HG02642 (cell line): ENCODE results near the gene BSCL2.
"Not testable (repeated sequence)": the region's sequence is repeated elsewhere in the genome, so short reads cannot be mapped to it uniquely, and the experiment has no call there.

Experiments used
- ATAC-seq: cut with Tn5 transposase; IDR thresholded peaks from one replicate; pipeline ENCODE4 v1.9.1; 2021; ENCODE audit warnings: mild to moderate bottlenecking; ENCODE audit not compliant: unreplicated experiment, poor library complexity

Gene BSCL2

DNA sequence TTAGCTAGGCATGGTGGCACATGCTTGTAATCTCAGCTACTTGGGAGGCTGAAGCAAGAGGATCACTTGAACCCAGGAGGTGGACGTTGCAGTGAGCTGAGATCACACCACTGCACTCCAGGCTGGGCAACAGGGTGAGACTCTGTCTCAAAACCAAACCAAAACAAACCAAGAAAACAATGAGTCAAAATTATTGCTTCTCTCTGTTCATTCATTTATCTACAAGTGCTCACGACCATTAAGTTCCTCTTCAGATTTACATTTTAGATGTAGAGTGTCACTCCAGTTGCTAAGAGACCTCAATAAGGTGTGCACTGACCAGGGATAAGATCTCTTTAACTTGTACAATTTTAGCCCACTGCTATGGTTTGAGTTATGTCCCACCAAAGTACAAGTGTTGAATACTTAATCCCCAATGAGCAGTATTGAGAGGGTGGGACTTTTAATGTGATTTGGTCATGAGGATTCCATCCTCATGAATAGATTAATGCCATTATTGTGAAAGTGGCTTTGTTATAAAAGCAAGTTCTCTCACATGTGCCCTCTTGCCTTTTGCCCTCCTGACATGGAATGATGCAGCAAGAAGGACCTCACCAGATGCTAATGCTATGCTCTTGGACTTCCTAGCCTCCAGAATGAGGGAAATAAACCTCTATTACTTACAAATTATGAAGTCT is 12.2 kb upstream of the BSCL2 start:
- ATAC-seq, result no peak

DNA sequence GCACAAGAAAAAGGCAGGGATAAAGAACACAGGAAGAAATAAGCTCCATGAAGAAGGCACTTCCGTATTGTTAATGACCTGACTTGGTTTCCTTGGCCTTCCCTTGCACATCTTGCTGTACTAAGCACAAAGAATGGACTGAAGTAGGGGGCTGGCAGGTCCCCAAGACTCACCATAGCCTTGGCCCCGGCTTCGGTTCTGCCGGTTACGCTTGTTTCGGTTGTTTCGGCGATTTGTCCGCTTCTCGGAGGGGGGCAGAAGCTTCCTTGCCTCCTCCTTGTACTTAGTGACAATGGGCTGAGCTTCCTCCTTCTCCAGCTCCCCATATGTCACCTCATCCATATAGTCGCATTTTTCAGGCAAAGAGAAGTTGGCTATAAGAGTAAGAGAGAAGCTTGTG is 9.6 kb upstream of the BSCL2 start:
- ATAC-seq, result no peak

DNA sequence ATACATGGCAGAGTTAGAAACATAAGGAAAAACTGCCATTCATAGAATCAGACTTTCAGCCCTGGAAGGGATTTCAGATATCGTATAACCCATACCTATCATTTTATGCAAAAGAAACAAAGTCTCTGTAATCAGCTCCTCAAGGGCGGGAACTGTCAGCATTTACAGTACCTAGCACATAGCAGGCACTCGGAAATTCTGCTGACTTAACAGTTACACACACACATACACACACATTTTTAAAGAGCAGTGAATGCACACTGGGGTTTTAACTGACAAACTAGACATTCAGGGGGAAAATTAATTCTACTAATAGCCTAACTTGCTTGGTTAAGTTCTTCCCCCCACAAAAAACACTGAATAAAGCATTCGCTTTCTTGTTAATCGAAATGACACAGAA is 9.0 kb upstream of the BSCL2 start:
- ATAC-seq, result no peak

DNA sequence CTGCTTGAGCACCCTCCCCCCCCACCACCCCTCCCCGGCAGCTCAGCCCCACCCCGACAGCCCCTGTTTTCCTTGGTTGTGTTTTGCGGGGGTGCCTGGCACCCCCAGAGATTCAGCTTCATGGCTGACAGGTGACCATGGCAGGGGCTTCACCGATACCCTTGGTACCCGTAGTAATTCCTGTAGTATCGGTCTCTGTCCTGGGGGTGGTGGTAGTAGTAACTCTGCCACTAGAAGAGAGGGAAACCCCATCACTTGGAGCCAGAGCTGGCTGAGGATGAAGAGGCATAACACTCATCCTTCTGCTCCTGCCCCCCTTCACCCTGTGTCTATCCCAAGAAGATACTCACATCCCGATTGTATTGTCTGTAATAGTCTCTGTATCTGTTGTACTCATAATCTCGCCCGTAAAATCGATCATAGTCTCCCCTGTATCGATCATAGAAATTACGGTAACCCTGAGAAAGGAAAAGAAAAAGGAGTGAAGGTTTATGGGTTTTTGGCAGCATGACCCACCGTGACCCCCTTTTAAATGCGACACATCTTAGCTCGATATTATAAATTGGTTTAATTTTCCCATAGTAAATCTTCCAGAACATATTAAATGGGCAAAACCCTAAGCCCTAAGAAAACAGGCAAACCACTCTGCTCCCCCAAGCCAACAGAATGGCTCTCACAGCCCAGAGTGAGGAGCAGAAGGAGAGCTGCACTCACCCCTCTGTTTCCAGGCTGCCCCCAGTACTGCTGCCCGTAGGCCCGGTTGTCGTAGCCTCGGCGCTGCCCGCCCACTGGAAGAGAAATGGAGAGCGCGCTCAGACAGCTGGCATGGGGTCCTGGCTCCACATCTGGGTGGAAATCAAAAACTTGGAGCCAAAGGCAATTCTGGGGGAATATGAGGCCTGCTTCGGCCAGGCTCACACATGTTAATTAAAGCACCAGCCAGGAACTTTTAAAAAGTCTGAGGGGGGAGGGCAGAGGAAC is 8.2 kb upstream of the BSCL2 start:
- no peak for ATAC-seq

DNA sequence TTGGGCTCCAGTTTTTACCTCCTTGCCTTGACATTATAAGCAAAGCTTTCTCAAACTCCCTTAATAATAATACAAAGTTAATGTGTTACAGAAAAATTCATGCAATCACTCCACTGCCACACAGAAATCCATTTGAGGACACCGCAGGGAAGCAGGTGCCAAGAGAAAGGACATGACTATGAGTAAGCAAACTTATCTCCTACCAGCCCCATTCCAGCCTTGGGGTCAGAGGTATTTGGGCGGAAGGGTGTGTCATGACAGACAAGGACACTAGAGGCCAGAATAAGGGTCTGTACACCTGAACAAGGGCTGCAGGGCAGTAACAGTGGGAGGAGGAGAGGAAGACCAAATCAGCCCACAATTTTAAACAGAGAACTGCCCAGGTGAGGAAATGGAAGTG is 6.1 kb upstream of the BSCL2 start:
- ATAC-seq, result no peak

DNA sequence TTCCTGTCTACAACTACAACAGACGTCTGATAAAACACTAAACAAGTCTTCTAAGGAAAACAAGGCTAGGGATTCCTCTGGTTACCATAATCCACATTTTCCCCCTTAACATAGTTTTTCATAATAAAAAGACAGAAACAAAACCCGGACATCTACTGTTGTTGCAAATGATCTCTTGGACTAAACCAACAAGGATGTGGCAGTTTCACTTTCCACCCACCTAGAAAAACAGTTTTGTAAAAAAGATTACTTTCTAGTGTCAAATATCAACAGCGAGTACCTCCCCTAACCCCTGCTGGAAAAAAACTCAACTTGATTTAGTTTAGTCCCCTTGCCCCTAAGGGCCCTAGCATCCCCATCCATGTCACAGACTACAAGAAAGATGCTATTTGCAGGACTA is 5.6 kb upstream of the BSCL2 start:
- ATAC-seq, result no peak

DNA sequence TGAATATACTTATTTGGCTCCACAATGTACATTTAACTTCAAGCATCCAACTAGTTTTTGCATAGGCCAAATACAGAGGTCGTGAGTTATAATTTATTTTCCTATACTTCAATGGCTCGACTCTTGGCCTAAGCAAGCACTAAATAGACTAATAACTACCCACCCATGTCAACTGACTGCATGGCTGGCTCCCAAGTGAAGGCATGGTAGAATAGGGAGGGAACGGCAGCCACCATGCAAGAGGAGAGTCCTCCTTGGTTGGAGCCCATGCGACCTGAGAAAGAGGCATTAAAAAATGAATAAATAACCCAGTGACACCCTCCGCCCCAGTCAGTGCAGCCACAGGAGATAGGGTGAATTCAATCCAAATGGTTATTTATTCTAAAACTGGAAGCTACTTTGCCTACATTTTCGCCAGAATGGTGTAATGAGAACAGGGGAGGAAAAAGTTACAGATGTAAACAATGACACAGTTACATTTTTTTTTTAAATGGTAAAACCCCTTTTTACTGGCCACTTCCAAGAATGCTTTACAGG is 5.1 kb upstream of the BSCL2 start:
- ATAC-seq, result no peak

DNA sequence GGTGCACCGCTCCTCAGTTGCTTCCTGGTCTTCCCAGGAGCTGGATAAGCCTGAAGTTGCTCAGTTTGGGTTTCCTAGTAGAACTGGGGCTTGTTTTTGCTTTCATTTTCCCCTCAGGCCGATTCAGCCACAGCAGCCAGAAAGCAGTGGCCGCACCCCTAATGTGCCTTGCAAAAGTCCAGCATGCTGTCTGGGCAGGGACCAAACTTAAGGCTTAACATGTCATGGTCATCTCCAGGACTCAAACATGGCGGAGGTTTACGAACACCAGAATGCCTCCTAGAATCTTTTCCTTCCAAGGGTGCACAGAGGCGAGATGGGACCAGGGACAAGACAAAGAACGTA is 2.7 kb upstream of the BSCL2 start:
- peak; percentile 2 for ATAC-seq

DNA sequence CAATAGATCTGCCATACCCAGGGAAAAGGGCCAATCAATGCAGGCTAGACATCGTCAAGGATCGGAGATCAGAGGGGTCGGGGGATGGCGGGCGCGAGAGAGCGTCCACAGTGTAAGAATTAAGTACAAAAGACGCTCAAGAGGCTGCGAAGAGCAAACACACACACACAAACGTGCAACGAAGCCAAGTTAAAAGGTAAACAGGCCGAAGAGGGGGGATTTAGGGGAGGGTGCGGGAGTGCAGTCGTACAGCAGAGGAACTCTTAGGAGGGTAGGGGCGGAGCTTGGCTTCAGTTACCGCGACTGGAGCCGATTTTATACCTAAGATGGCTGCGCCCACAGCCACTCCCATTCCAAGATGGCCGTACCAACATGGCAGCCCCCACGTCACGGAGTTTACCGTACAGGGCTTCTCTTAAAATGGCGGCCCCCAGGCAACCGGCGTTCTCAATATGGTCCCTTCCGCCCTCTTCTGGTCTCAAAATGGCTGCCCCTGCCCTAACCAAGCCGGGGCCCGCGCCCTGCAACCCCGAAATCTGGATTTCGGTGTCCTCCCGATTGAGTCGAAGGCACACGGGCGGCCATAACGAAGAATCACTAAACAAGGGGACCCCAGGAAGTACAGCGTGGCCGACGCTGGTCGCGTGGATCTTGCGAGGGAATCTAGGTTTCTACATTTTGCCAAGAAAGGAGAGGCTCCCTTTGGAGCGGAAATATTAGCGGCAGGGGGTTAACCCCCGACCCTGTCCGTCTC is 2.2 kb upstream of the BSCL2 start:
- peak; percentile 75 for ATAC-seq

DNA sequence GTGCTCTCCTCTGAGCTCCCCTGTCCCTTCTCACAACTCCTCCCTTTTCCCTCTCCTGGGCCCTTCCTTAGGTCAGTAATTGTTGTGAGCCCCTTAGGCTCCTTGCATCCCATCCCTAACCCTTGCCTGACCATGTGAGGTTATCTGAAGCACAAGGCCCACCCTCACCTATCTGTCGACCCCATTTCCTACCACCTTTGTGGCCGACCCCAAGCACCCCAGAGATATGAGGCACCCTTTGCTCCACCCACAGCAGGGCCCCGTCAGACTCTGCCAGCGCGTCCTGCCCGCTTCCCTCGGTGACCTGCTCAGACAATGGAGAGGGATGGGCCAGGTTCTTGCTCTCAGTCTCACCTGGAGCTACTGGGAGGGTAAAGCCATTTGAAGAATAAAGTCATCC is 1.6 kb upstream of the BSCL2 start:
- ATAC-seq, result no peak

DNA sequence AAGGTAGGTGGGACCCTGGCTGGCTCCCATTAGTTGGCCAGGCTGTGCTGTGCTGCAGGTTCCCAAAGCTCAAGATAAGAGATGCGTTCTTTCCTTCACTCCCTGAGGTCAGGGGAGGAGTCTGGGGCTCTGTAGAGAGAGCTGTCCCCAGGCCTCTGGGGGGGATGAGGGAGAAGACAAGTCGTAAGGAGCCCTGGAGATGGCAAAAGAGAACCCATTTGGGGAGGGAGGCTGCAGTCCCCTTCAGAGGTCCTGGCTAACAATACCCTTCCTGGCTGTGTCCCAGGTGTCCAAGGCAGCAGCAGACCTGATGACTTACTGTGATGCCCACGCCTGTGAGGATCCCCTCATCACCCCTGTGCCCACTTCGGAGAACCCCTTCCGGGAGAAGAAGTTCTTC is 1.2 kb upstream of the BSCL2 start:
- no peak for ATAC-seq

DNA sequence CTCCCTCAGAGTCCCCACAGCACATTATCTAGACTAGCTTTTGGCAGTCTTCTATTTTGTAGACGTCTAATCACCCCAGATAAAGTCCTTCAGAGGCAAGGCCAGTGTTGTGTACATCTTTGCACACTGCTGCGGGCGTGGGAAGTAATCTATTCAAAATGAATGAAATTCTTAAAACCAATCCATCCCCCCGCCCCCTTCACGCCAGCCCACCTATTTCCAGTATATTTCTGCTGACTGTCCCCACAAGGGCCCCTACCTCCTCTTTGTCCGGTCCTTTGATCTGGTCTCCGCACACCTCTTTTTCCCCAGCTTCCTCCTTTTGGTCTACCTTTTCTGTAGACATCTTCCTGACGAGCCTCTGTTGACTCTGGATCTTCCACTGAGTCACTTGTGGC is 375 bp downstream of the BSCL2 start:
- ATAC-seq, result no peak

DNA sequence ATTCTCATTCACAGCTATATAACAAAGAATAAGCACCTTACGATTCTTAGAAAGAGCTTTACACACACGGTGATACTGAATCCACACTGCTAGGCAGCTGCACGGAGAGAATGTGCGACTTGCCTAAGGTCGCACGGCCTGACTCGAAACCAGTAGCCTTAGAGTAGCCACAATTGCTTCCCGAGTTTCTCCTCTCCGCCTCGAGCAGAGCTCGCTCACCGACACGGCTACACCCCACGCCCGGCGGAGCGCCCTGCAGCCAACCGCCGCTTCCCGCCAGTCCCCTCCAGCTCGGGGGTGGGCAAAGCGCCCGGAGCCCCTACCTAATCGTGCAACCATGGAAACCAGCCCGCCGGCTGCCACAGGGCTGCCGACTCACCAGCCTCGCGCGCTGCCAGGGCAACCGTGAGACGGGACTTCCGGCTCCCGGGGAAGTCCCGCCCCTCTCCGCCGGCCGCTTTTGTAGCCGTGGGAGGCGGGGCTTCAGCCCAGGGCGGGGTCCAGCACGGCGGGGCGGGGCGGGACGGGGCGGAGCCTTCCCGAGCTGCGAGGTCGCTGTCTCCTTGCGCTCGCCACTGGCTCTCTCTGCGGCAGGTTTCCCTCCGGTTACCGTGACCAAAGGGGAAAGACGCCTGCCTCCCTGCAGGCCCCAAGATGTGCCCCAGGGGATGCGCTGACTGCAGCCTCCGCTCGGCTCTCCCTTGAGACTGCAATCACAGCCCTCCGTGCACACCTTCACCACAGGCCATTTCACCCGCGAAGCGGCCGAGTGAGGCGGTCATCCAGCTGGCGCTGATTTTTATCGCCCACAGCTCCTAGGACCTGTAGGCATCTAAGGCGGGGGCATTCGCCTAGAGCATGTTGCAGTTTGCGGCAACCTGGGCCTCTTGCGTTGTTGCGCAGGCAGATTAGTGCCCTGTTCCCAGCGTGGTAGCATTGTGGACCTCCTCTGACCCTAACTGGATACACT is 1.1 kb downstream of the BSCL2 start:
- peak; percentile 63 for ATAC-seq

DNA sequence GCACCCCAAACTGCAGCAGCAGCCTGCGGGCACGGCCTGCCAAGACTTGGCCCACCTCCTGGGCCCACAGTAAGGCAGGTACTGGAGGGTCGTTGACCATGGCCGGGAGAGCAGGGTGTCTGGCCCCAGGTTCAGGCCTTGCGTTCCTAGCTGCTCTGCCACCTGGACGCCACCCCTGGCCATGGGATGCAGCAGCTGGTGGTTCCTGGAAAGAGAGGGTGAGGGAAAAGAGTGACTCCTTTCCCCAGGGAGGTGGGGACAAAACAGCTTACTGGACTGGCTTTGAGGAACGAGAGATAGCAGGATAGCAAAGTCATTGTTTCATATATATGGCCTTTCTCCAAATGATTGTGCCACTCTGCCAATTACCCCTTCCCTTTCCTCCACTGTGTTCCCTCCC is 1.8 kb downstream of the BSCL2 start:
- no peak for ATAC-seq

DNA sequence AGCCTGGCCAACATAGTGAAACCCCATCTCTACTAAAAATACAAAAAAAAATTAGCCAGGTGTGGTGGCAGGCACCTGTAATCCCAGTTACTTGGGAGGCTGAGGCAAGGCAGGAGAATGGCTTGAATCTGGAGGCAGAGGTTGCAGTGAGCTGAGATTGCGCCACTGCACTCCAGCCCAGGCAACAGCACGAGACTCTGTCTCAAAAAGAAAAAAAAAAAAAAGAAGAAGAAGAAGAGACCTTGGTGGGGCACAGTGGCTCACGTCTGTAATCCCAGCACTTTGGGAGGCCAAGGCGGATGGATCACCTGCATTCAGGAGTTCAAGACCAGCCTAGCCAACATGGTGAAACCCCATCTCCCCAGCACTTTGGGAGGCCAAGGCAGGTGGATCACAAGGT is 3.3 kb downstream of the BSCL2 start:
- not testable (repeated sequence) for ATAC-seq

DNA sequence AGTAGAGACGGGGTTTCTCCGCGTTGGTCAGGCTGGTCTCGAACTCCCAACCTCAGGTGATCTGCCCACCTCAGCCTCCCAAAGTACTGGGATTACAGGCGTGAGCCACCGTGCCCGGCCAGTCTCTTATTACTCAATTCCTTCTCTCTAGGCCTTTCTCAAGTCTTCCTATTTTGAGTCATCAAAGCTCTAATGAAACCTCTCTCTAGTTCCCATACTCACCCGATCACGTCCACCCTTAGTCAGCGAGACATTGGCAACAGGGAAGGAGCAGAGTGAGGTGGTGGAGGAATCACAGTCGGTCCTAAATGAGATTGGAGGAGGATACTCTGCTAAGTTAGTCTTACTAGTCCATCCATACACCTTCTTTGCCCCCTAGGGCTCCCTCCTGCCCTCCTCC is 5.0 kb downstream of the BSCL2 start:
- ATAC-seq, result no peak

DNA sequence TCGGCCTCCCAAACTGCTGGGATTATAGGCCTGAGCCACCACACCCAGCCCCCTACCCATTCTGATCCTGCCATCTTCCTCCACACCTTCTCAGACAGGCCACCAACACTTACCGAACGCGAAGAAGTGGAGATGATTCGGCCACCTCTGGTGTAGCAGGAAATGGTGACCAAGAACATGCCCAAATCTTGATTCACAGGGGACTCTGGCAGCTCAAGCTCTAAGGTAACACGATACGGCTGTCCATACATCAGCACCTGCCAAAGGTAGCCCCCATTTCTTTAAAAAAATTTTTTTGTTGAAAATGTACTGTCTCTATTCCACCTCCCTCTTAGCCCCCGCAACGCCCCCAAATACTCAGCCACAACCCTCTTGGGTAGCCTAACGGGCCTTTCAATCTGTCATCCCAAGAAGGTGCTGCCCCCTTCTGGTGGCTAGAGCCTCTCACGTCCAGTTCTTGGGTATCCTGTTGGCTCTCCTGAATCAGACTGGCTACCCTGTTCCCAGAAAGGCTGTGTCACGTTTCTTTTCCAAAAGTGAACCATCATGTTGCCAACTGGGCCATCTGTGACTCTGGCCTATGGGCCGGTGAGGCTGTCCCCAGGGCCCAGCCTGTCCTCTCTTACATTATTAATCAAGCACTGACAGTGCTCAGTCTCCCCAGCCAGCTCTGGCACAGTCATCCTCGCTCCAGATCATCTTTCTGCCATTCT is 12.6 kb downstream of the BSCL2 start:
- no peak for ATAC-seq

DNA sequence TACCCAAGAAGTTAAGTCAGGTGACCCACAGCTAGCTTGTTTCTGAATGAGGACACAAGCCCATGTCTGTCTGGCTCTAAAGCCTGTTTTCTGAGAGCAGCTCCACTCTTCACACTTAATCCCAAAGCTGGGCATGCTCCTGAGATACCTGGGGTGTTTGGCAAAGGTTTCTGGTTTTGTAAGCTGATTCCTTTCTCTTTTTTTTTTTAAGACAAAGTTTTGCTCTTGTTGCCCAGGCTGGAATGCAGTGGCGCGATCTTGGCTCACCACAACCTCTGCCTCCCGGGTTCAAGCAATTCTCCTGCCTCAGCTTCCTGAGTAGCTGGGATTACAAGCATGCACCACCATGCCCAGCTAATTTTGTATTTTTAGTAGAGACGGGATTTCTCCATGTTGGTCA is 13.6 kb downstream of the BSCL2 start:
- not testable (repeated sequence) for ATAC-seq
